Measurements from ENCODE around the gene SNIP1. TPM values are rescaled to one million over a fixed set of nuclear protein-coding genes. Genes with fewer than 3 reads are reported as not detected.
A peak's percentile ranks its signal among the peaks of the same experiment; 100 is the strongest.
"Not testable (repeated sequence)": the region's sequence is repeated elsewhere in the genome, so short reads cannot be mapped to it uniquely, and the experiment has no call there.

The SNIP1 gene
- total and polyA plus RNA-seq, 8 donors = 3.6 to 132 (median 16.0) TPM

- H3K4me1 ChIP-seq = peaks cover 0 to 10% (median 0%) of the 10 kb centered on the region in 4 donors
- H3K4me3 ChIP-seq = no peak overlapping the region
- intact Hi-C loops (cut with DNase I; ENCODE audit: low total_unique reads) = no loop called here
- no peaks in the 10 kb centered on the region for H3K9me3 ChIP-seq
- no peaks in the 10 kb centered on the region for H3K27me3 ChIP-seq
- no peak overlapping the region for H3K27ac ChIP-seq
- 93 to 96% (median 96%) methylated on average over 30 of the region's 30 CpGs for WGBS, 5 donors
- no peak for DNase-seq
- TF ChIP-seq EP300 (IDR thresholded peaks at IDR 0.05) (no peak), POLR2A (IDR thresholded peaks at IDR 0.05) (no peak), POLR2AphosphoS5 (IDR thresholded peaks at IDR 0.05) (no peak), CTCF (IDR thresholded peaks at IDR 0.05) (no peak)
- peaks cover 35 to 97% (median 95%) of the 10 kb centered on the region in 4 donors for H3K36me3 ChIP-seq
Measured at GRCh38 chr1:37540036-37540785, 13.9 kb downstream of the SNIP1 start.

- H3K9me3 ChIP-seq; H3K4me3 ChIP-seq; DNase-seq; H3K27ac ChIP-seq; H3K27me3 ChIP-seq; intact Hi-C loops (cut with DNase I; ENCODE audit: low total_unique reads): not testable (repeated sequence)
- peaks cover 27 to 88% (median 86%) of the 10 kb centered on the region in 4 donors for H3K36me3 ChIP-seq
- WGBS, 5 donors = 93 to 96% (median 94%) methylated on average over 10 of the region's 10 CpGs
- peaks cover 2 to 18% (median 5%) of the 10 kb centered on the region in 4 donors for H3K4me1 ChIP-seq
Measured at GRCh38 chr1:37539154-37539553, 14.9 kb downstream of the SNIP1 start.

GRCh38 chr1:37537378-37537777 lies 16.7 kb downstream of the SNIP1 start:
- Histone ChIP-seq H3K36me3 (peaks cover 27 to 74% (median 71%) of the 10 kb centered on the region in 4 donors), H3K4me3 (no peak overlapping the region), H3K9me3 (no peaks in the 10 kb centered on the region), H3K4me1 (peaks cover 7 to 26% (median 15%) of the 10 kb centered on the region in 4 donors), H3K27me3 (no peaks in the 10 kb centered on the region), H3K27ac (peak overlapping the region in 2 of 5 donors; percentile 23 to 59)
- TF ChIP-seq CTCF (IDR thresholded peaks at IDR 0.05) (no peak), POLR2A (IDR thresholded peaks at IDR 0.05) (no peak), POLR2AphosphoS5 (IDR thresholded peaks at IDR 0.05) (no peak), EP300 (IDR thresholded peaks at IDR 0.05) (no peak)
- WGBS, 5 donors = 56 to 75% (median 63%) methylated on average over 2 of the region's 2 CpGs
- intact Hi-C loops (cut with DNase I; ENCODE audit: low total_unique reads) = no loop called here
- DNase-seq = peak in 1 of 2 donors; percentile 43

GRCh38 chr1:37533317-37534093 lies 20.6 kb downstream of the SNIP1 start:
- DNase-seq = no peak
- peak overlapping the region in 4 of 5 donors; percentile 59 to 81 (median 76) for H3K27ac ChIP-seq
- TF ChIP-seq POLR2A (IDR thresholded peaks at IDR 0.05) (no peak), CTCF (IDR thresholded peaks at IDR 0.05) (no peak), EP300 (IDR thresholded peaks at IDR 0.05) (no peak), POLR2AphosphoS5 (IDR thresholded peaks at IDR 0.05) (no peak)

GRCh38 chr1:37532418-37533156 lies 21.5 kb downstream of the SNIP1 start:
- H3K27me3 ChIP-seq; DNase-seq; H3K27ac ChIP-seq; H3K9me3 ChIP-seq; H3K4me3 ChIP-seq; intact Hi-C loops (cut with DNase I; ENCODE audit: low total_unique reads): not testable (repeated sequence)
- peaks cover 8 to 27% (median 25%) of the 10 kb centered on the region in 4 donors for H3K36me3 ChIP-seq
- WGBS, 5 donors = 86 to 99% (median 95%) methylated on average over 4 of the region's 4 CpGs
- peaks cover 7 to 24% (median 15%) of the 10 kb centered on the region in 4 donors for H3K4me1 ChIP-seq

More at GRCh38 chr1:37533317-37534093, 20.6 kb downstream of the SNIP1 start:
- H3K9me3 ChIP-seq = no peaks in the 10 kb centered on the region
- 85 to 96% (median 93%) methylated on average over 4 of the region's 4 CpGs for WGBS, 5 donors
- peaks cover 10 to 36% (median 34%) of the 10 kb centered on the region in 4 donors for H3K36me3 ChIP-seq
- intact Hi-C loops (cut with DNase I; ENCODE audit: low total_unique reads) = no loop called here
- H3K4me3 ChIP-seq = no peak overlapping the region
- H3K27me3 ChIP-seq = no peaks in the 10 kb centered on the region
- H3K4me1 ChIP-seq = peaks cover 7 to 26% (median 15%) of the 10 kb centered on the region in 4 donors

GRCh38 chr1:37529888-37530287 lies 24.2 kb downstream of the SNIP1 start:
- intact Hi-C loops (cut with DNase I; ENCODE audit: low total_unique reads); H3K9me3 ChIP-seq; H3K27ac ChIP-seq; DNase-seq; H3K27me3 ChIP-seq; H3K4me3 ChIP-seq; H3K36me3 ChIP-seq: not testable (repeated sequence)
- peaks cover 7 to 16% (median 15%) of the 10 kb centered on the region in 4 donors for H3K4me1 ChIP-seq
- 54 to 93% (median 72%) methylated on average over 1 of the region's 1 CpG for WGBS, 5 donors
